Measurements from ENCODE around the gene C1orf198. TPM values are rescaled to one million over a fixed set of nuclear protein-coding genes. Genes with fewer than 3 reads are reported as not detected.

Gene C1orf198
- total RNA-seq = 23.8 TPM

GRCh38 chr1:230867903-230868735, at the start of gene C1orf198:
C1orf198 (minus strand) TSS chr1:230868521; CDS start chr1:230868512, 9 bp downstream.

Small RNAs within 50 kb of the gene (small RNA-seq; reads per million reads assigned to genes)
- gene RN7SL837P (ENCODE audit: low replicate concordance) (not detected), gene RNA5SP79 (ENCODE audit: low replicate concordance) (not detected)

Other genes starting within 250 kb of the C1orf198 start
- 29.4 TPM for gene COG2, start 226.0 kb downstream of the C1orf198 start, total RNA-seq
- 5.3 TPM for gene AGT, start 154.4 kb downstream of the C1orf198 start, total RNA-seq
- gene CAPN9, start 121.1 kb downstream of the C1orf198 start, total RNA-seq = not detected
- gene TTC13, start 110.3 kb upstream of the C1orf198 start, total RNA-seq = 62.9 TPM
- 12.8 TPM for gene ARV1, start 110.6 kb upstream of the C1orf198 start, total RNA-seq
- 4.1 TPM for gene FAM89A, start 171.7 kb upstream of the C1orf198 start, total RNA-seq